HG03457 (cell line): ENCODE data around the gene SHROOM3.
"Not testable (repeated sequence)": the region's sequence is repeated elsewhere in the genome, so short reads cannot be mapped to it uniquely, and the experiment has no call there.

Experiments
- ATAC-seq: cut with Tn5 transposase; IDR thresholded peaks from one replicate; pipeline ENCODE4 v1.9.1; 2021; ENCODE audit warnings: moderate number of reproducible peaks; ENCODE audit not compliant: unreplicated experiment

Gene SHROOM3

GRCh38 chr4:76443376-76443775 is 8.3 kb downstream of the SHROOM3 start:
- ATAC-seq: no peak

DNA sequence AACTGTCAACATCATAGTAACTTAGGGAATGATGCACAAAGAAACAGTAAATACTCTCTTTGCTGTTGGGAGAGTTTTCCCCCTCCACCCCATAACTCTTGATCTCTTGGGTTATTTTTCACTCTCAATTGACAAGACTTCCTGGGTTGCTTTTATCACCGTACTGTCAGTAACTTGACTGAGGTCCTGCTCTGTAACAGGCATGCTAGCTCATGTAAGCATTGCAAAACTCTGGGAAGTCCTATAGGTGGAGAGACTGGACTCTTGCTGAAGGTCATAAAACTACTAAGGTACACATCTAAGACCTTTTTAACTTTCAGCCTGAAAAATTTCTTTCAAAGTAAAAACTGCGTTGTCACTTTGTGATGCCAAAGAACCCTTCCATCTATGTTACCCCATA is 10.9 kb downstream of the SHROOM3 start:
- ATAC-seq: no peak

DNA sequence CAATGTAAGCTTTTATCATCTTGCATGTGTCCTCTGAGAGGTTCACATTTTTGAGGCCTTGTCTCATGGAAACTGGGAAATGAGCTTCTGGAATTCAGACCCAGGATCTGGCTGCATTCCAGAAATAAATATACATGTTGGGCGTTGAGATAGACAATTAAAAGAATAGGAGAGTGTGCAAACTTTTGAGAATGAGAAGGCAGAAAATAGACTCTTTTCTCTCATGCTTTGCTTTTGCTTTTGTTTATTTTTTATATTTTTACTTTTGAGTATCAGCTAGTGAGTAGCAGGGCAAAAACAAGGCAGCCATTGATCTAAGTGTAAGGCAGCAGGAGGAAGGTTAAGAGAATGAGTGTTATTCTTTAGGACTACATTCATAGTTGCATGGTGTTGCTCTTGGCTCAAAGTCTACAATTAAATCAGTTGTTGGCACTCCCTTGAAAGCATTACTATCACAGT is 12.4 kb downstream of the SHROOM3 start:
- ATAC-seq: no peak

DNA sequence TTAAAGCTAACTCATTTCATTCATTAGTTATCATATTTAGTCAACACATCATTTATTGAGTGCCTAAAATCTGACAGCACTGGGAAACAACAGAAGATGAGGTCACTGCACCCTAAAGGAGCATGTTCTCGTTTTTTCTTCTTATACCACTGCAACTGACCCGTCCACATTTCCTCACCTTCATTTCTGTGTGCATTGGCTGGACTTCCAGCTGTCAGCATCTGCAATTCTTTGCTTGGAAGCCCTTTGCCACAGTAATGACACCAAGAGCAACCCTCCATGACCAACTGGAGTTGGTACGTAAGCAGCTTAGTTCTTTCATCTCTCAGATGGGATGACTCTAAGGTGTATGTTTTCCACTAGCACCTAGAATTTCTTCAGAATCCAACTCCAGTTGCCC is 13.2 kb downstream of the SHROOM3 start:
- no peak for ATAC-seq

- no peak for ATAC-seq
These were observed 14.3 kb downstream of the SHROOM3 start for GRCh38 chr4:76449362-76449767.

GRCh38 chr4:76449833-76450232 is 14.8 kb downstream of the SHROOM3 start:
- ATAC-seq: no peak

- no peak for ATAC-seq
These were observed 18.2 kb downstream of the SHROOM3 start for GRCh38 chr4:76453232-76453631.

GRCh38 chr4:76454073-76454472 is 19.0 kb downstream of the SHROOM3 start:
- ATAC-seq: not testable (repeated sequence)

DNA sequence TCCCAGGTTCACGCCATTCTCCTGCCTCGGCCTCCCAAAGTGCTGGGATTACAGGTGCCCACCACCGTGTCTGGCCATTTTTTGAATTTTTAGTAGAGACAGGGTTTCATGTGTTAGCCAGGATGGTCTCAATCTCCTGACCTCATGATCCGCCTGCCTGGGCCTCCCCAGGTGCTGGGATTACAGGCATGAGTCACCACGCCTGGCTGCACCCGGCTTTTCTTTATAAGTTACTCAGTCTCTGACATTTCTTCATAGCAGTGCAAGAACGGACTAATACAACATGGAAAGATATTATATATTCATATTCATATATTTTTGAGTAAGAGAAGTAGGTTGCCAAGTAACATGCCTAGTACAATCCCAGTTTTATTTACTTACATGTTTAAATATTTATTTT is 22.9 kb downstream of the SHROOM3 start:
- no peak for ATAC-seq

DNA sequence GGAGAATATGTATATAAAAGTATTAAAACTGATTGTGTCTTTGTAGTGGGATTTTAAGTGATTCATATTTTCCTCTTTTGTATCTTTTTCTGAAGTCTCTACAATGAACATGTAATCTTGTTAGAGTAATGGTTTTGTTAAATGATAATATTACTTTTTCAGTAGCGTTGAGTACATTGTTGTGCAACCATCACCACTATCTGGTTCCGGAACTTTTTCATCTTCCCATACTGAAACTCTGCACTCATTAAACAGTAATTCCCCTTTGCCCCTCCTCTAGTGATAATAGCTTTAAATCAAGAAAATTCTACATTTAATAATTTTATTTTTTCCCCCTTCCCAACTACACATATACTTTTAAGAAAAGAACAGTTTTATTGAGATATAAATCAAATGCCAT is 23.3 kb downstream of the SHROOM3 start:
- ATAC-seq: no peak

DNA sequence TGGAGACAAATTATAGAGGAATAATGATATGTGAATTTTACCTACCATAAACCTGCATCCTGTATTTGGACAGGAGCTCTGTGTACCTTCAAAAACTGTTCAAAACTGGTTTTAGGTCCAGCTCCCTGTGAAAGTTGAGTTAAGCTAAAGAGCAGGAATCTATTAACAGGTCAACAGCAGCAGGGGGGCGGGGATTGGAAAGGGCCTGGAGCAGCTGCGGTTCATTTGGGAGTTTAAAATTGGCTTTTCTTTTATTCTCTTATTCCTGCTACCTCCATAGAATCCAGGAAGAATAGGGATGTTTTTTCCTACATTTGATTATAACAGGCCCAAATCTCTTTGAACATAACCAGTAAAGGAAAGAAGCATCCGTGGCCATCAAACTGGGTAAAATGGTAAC is 23.8 kb downstream of the SHROOM3 start:
- no peak for ATAC-seq

DNA sequence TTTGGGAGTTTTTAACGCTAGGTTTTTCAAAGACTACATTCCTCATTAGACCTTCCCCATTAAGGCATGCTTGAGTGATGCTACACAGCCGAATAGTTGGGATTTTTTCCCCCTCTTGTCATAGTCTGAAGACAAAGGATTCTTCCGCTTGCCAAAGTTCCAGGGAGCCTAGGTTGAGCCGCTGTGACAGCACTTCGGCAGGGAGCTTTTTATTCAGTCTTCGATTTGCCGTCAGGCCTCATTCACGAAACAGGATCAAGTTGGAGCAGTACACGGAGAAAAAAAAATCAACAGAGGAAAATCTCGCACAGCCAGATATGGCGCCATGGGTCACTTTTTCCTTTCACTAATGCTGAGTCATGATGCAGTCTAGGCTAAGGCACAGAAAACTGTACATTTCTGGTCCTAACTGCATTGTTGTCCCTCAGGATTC is 24.3 kb downstream of the SHROOM3 start:
- ATAC-seq: no peak

DNA sequence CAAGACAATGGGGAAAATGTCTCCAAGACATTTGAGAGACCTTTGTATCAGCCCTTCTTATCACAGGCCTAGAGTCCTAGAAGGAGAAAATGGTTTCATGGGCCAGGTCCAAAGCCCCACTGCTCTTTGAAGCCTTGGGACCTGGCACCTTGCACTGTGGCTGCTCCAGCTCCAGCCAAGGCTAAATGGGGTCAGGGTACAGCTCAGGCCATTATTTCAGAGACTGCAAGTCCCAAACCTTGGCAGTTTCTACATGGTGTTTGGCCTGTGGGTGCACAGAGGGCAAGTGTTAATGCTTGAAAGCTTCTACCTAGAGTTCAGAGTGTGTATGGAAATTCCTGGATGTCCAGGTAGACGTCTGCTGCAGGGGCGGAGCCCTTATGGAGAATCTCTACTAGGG is 28.5 kb downstream of the SHROOM3 start:
- ATAC-seq: no peak

- no peak for ATAC-seq
These were observed 35.0 kb downstream of the SHROOM3 start for GRCh38 chr4:76470064-76470463.

DNA sequence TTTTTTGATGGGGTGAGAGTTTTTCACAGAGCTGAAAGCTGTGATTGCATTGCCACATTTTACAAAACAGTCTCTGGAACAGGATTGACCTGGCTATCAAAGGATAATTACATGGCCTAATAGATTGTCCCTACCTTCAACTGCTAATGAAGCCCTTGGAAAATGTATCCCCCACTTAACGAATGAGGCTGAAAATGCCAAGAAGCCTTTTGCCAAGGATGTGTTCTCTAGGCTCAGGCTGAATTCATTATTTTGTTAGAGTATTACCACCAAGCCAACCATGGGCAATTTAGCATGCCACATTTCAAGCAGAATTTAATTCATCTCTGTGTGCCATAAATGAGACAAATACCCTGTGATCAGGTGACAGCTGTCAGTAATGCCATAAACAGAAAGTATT is 35.5 kb downstream of the SHROOM3 start:
- ATAC-seq: no peak

DNA sequence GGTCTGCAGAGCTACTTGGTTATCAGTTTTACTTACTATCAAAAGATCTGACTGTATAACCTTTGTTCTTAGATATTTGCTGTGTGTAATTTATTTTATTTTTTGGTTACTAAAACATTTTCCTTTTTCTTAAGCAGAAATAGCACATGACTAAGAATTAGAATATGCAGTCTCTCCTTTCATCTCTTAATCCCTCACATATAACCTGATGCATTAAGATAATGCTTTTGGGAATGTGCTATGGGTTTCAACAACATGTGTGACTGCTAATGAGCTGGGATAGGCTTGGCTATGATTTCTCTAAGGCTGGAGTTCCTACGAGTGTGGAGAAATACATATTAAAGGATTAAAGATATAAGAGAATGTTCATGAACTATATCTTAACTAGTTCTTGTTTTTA is 41.5 kb downstream of the SHROOM3 start:
- no peak for ATAC-seq

GRCh38 chr4:76484654-76485053 is 49.6 kb downstream of the SHROOM3 start:
- ATAC-seq: no peak

GRCh38 chr4:76485450-76485849 is 50.4 kb downstream of the SHROOM3 start:
- ATAC-seq: no peak

GRCh38 chr4:76486588-76487276 is 51.7 kb downstream of the SHROOM3 start:
- ATAC-seq: no peak

GRCh38 chr4:76487621-76488020 is 52.6 kb downstream of the SHROOM3 start:
- ATAC-seq: no peak

DNA sequence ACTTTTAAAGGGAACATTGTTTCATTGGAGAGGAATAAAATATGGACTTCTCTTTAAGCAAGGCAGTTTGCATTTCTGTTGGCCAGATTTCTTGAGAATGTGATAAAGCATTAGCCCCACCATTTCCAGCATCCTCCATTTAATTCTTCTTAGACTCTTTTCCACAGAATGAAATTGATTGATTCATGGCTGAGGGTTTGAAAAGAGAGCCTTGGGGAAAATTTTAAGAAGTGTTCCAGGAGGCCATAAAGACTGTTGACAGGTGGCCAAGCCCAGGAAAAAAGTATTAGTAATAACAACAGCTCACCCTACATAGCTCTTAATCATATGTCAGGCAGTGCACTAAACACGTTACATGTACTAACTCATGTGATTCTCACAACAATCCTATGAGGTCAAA is 53.4 kb downstream of the SHROOM3 start:
- no peak for ATAC-seq

DNA sequence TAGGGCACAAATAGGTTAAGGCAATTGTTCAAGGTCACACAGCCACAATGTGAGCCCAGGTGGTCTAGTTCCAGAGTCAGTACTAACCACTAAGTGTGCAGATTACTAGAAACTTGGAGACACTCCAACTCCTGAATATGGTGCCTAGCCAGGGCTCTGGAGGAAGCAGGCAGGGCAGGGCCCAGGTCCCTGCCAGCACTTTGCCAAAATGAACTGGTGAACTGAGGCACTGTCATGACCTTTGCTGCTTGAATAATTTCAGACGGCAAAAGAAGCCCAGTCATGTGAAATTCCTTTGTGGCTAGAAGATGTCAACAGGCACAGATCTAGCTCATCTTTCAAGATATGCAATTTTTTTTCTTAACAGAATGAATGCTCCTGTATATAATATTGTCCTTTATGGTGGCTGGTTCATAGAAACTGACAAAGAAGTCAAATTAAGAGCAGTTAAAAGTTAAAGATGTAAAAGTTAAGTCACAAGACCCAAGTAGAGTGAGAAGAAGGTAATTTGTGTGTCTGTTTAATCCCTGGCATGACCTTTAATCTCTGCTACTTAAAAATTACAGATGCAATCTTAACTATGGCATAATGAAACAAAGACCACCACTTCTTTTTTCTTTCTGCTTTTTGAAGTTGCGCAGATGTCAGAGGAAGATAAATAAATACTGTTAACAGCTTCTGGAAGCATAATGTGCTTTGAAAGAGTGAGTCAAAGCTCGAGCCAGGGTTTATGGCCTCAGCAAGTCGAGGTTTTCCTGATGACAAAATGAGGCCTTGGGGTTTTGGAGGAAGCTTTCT is 54.1 kb downstream of the SHROOM3 start:
- no peak for ATAC-seq
